Stimulated activated CD8-positive, alpha-beta memory T cell treated with anti-CD3 and anti-CD28 coated beads, Interleukin-7, amount 100 ng/mL, for 24 hours (primary cell): ENCODE results near the gene SOX15.
"Not testable (repeated sequence)": the region's sequence is repeated elsewhere in the genome, so short reads cannot be mapped to it uniquely, and the experiment has no call there.

Experiments used
- DNase-seq: peaks from one replicate; pipeline ENCODE4 v3.0.0-alpha.2; 2020; ENCODE audit warnings: low read depth

SOX15 gene

DNA sequence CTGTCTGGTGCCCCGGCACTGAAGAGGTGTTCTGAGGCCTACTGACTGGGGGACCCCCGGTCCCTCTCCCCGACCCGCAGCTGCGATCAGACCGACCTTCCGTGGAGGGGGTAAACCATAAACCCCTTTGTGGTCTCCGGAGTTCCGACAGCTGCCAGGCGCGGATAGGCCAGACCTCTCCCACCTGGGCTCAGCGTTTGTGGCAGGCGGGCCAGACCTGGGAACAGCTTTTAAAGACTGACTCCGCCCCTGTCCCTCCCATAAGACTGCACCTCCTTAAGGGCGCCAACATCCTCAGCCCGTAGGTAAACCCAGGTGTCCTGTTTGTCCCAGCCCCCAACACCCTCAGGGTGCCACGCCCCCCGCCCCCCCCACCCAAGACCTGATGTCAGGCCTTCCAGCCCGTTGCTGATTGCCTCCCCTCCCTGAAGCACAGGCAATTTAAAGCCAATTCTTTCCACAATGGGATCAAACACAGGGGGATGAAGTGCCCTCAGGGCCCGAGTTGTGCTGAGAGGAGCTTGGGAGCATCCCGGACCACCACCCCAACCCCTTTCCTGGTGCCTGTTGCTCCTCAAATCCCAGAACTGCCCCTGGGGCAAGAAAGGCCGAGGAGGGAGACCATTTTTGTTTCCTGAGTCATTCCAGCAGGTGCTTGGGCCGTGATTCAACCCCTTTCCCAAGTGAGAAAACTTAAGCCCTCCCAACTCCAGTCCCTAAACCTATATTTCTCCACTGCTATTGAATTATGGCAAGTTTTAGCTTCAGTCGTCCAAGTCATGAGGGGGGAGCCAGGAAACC, at the start of gene SOX15:
SOX15 (minus strand) TSS at position 204 of the 801 bp plus-strand sequence. CDS start 418 bp downstream, outside the sequence.
- DNase-seq, result no peak

DNA sequence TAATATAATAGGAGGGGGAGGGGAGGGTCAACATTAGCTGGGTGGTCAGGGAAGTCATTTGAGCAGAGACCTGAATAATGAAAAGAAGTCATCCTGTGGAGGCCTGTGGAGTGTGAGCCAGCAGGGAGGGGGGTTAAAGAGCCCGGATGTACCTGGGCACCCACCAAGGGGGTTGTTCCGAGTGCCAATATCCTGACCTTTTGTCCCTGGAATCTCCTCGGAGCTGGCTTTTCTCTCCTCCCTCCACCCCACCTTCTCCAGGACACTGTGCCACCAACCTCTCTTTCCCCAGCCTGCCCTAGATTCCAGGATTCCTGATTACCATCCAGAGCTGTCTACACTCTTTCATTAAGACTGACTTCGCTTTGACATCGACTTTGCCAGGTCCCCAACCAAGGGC, 46.3 kb upstream of the SOX15 start:
- DNase-seq, result no peak

GRCh38 chr17:7634384-7634783, 44.5 kb upstream of the SOX15 start:
- DNase-seq, result no peak

DNA sequence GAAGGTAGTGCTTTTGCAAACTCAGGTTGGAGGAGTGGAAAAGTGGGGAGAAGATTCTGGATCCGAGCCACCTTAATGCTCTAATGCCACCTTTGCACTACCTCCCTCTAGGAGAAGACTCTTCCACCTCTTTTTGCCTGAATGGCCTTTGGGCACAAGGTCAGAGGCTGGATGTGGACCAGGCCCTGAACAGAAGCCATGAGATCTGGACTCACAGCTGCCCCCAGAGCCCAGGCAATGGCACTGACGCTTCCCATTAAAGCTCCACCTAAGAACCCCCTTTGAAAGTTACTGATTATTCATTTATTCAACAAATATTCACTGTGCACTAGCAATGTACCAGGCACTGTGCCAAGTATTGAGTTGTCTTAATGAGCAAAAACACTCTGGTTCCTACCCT, 43.2 kb upstream of the SOX15 start:
- DNase-seq, result no peak

DNA sequence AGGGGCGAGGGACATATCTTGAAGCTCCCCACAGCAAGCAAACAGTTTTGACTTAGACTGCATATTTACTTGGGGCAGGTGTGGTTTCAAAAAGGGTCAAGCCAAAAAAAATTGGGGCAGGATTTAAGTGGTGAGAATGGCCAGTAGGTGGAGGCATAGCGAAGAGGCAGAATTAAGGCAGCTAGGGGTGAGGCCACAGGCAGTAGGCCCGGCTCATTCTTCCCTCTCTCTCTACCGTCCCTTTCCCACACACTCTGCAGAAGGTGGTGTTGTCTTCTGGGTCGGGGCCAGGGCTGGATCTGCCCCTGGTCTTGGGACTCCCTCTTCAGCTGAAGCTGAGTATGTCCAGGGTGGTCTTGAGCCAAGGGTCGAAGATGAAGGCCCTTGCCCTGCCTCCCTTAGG, 42.6 kb upstream of the SOX15 start:
- DNase-seq, result no peak

DNA sequence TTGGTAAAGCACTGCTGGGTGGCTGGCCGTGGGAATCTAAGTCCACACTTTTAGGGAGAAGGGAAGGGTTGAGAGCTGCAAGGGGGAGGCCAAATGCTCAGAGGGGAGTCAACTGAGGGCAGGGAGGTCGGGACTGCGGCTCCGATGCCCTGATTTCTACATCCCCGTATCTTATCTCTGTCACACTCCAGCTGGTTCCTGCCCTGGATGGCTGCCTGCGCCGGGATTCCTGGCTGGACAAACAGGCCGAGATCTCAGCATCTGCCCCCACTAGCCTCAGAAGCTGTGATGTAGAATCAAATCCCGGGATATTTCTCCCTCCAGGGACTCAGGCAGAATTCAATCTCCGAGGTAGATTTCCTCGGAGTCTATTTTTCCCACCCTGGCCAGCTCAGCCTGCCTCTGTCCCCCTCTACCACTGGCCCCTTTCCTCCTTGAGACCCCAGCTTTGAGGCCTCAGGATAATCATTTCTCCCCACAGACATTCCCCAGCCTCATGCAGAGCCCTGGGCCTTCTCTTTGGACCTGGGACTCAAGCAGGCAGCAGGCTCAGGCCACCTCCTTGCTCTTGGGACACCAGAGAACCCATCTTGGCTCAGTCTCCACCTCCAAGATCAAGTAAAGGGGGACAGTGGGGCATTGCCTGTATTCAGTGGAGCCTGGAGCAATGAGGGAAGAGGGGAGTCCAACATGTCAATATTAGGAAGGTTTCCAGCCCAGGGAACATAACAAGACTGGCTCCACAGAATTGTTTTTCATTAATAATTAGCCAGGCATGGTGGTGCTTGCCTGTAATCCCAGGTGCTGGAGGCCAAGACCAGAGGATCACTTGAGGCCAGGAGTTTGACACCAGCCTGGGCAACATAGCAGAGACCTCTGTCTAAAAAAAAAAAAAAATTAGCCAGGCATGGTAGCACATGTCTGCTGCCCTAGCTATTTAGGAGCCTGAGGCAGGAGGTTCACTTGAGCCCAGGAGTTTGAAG, 41.8 kb upstream of the SOX15 start:
- DNase-seq, result no peak

DNA sequence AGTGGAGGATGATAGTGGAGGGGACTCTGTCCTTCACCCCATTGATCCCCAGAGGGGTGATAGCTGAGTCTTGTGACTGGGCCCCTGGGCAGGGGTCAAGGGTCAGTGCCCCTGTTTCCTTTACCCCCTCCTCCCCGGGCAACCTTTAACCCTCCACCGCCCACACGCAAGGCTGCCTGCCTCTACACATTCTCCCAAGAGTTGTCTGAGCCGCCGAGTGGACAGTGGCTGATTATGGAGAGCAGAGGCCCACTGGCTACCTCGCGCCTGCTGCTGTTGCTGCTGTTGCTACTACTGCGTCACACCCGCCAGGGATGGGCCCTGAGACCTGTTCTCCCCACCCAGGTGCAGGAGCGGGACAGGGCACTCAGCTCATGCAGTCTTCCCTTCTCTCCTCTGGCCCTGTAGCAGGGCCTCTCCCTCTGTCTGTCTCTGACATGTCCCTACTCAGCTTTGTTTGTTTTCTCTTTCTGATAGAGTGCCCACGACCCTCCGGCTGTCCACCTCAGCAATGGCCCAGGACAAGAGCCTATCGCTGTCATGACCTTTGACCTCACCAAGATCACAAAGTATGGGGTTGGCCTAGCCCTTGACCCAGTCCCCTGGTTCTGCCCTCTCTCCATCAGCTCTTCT, 40.2 kb upstream of the SOX15 start, which contains the start of gene SHBG:
SHBG (plus strand) TSS at position 197 of the 633 bp plus-strand sequence; CDS start at position 235, 38 bp downstream.
- DNase-seq, result no peak

DNA sequence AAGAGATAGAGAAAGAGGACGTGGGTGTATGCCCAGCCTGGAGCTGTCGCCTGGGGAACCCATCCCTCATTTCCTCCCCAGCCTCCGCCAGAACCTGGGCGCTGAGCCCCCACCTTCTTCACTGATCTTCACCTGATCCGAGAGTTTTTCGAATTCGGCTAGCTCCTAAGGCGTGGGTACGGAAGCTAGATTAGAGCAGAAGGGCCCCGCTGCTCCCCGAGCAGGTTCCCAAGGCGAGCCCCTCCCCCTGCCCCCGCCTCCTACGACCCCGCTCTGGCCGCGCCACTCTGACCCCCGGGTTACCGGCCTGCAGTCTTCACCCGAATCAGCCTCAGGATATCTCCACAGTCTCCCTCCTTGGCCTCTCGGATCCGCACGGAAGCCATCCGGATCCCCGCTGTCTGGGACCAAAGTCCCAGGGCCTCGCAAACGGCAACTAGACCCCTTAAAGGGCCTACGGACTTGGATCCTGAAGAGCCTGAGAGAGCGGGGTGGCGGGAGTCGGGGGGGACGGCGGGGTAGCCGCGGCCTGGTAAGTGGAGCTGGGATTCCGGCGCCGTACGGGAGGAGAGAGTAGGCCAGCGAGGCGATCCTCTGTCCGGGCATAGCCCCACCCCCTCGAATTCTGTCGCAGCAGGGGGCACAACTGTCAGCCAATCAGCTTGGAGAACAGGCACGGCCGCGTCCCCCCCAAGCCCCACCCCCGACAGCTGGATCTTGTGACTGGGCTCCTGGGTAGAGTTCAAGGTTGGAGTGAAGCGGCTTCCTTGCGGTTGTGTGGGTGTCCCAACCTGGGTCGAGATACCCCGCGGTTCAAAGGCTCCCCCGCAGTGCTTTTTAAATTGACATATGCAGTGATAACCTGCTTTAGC, 37.6 kb upstream of the SOX15 start, which contains the start of gene SAT2:
SAT2 (minus strand) TSS at position 572 of the 872 bp plus-strand sequence; CDS start at position 386, 186 bp downstream.
- DNase-seq, result peak; percentile 70

GRCh38 chr17:7626956-7627249, 37.0 kb upstream of the SOX15 start:
- no peak for DNase-seq

- DNase-seq, result no peak
Observed at GRCh38 chr17:7626307-7626706, 36.4 kb upstream of the SOX15 start.

- DNase-seq, result not testable (repeated sequence)
Observed at GRCh38 chr17:7625749-7626148, 35.9 kb upstream of the SOX15 start.

- no peak for DNase-seq
Observed at GRCh38 chr17:7623661-7624060, 33.8 kb upstream of the SOX15 start.

DNA sequence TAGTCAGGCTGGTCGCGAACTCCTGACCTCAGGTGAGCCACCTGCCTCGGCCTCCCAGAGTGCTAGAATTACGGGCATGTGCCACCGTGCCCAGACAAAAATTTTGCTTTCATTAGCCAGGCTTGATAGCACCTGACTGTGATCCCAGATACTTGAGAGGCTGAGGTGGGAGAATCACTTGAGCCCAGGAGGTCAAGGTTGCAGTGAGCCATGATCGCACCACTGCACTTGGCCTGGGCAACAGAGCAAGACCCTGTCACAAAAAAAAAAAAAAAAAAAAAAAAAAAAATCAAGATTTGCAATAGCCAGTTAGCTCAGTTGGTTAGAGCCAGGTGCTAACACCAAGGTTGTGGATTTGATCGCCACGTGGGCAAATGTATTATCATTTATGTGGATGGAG, 30.9 kb upstream of the SOX15 start:
- DNase-seq, result no peak

- DNase-seq, result no peak
Observed at GRCh38 chr17:7618608-7619007, 28.7 kb upstream of the SOX15 start.

GRCh38 chr17:7615265-7615747, 25.4 kb upstream of the SOX15 start:
- DNase-seq, result no peak

- peak; percentile 98 for DNase-seq
Observed at GRCh38 chr17:7614425-7615264, 24.8 kb upstream of the SOX15 start, which contains the start of gene FXR2. Gene FXR2, minus strand, starts transcription at chr17:7614897. Its CDS starts 365 bp downstream, at chr17:7614532.

DNA sequence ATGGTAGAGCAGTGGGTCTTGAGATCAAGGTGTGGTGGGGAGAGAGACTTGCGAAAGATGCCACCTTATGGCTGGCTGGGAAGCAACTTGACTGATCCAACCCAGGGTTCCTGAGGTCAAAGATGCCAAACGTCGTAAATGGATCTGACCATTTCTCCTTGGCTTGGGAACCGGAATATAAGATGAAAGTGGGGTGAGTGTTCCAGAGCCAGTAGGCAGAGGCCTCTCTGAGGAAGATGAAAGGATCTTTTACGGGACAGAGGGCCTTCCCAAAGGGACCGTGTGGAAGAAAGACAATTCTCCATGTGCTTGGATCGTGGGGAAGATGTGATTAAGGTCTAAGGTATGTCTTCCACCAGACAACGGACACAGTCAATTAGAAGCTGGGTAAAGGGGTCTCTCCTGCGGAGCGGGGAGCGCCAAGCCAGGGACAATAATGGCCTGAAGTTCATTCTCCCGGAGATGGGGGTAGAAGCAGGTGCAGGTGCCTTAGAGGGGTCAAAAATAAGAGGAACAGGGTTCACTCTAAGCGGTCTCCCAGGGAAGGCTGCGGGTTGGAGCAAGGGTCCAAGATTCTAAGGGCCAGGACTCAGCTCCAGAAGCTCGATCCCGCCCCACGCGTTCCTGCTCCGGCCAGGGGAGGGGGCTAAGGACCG, 24.0 kb upstream of the SOX15 start:
- no peak for DNase-seq

GRCh38 chr17:7612294-7612640, 22.4 kb upstream of the SOX15 start:
- DNase-seq, result no peak

GRCh38 chr17:7611635-7612293, 21.9 kb upstream of the SOX15 start:
- no peak for DNase-seq
